ENCODE data around the gene SMYD3.

Gene SMYD3

DNA sequence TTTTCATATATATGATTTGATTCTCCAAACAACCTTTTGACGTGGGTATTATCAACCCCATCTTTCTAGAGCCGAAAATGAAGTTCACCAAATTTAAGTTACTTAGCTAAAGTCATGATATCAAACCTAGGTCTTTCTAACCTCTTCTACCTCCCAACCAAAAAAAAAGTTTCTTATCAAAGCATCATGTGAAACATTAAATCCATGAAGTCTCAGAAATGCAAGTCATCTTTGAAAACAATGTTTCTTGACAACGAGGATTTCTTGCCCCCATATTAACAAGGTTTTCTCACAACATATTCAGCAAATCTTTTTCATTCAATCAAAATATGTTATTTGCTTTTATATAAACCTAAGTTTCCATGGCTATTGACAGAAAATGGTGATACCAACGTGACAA, 306.3 kb downstream of the SMYD3 start:
- no peak for DNase-seq

DNA sequence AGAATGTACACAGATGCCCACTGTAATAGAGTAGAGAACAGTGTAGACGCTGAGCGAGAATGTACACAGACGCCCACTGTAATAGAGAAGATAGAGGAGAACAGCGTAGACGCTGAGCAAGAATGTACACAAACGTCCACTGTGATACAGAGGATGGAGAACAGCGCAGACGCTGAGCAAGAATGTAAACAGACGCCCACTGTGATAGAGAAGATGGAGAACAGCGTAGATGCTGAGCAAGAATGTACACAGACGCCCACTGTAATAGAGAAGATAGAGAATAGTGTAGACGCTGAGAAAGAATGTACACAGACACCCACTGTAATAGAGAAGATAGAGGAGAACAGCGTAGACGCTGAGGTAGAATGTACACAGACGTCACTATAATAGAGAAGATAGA, 306.9 kb downstream of the SMYD3 start:
- no peak for DNase-seq

DNA sequence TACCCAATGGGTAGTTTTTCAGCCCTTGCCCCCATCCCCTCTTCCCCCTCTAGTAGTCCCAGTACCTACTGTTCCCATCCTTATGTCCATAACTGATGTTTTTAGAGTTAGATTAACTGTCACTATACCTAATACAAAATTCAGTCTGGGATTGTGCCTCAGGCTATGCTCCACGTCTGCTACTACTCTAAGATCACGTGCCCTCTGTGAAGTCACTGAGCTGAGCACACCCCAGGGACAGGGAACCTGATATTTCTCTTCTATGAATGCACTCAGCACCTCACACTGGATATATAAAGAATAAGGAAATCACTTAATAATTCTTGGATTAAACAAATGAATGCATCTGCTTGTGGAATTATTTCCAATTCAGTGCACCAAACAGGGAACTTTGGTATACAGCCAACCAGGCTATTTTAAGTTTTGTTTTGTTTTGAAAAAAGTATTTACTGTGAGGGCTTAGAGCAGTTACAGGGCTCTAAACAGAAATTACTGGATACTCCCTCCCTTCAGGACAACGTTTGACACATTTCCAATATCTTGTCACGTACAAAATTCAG, 307.9 kb downstream of the SMYD3 start:
- peak; percentile 30 for DNase-seq

DNA sequence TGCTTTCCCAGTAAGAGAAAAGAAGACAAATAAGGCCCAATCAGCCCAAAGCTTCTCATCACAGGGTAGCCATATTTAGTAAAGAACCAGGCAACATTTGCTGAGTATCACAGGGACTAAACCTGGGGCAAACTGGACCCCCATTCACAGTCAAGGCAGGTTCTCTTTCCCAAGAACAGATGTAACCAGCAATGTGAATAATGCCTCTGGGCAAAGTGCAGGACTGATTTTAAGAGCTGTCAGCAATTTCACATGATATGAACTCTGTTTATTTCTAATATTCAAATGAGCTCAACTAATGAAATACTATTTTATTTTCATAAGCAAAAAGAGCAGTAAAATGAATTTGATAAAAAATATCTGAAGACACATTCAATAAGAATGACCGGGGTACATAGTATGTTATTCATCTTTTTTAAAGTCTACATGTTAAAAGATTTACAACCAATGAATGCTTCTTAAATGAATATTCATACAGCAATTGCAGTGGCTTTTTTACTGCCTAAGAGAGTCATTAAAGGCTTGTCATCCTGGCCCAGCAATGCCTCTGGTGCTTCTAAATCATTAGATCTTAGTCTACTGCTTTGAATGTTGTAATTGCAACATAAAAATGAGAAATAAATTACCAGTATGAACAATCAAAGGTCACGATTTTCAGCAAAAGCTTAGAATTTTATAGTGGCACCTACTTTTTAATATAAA, 308.8 kb downstream of the SMYD3 start:
- no peak for DNase-seq

DNA sequence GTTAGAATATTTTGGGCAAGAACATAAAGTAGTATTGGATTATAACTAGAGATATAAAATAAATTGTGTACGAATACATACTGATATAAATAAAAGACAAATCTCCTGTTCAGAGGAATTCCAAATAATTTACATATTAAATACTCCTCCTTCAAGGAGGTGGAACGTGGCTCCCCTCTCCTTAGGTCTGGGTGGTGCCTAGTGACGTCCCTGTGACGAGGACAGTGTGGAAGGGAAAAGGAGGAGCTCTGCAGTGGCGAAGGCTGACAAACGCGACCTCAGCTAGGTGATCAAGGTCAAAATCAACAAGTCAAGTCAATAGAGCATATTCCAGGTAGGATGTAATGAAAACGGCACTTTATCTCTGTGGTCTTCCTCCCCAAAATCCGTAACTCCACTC, 310.0 kb downstream of the SMYD3 start:
- no peak for DNase-seq

GRCh38 chr1:246195296-246195695, 311.8 kb downstream of the SMYD3 start:
- DNase-seq = no peak

GRCh38 chr1:246193537-246193936, 313.5 kb downstream of the SMYD3 start:
- DNase-seq = no peak

GRCh38 chr1:246189126-246189525, 318.0 kb downstream of the SMYD3 start:
- DNase-seq = no peak

DNA sequence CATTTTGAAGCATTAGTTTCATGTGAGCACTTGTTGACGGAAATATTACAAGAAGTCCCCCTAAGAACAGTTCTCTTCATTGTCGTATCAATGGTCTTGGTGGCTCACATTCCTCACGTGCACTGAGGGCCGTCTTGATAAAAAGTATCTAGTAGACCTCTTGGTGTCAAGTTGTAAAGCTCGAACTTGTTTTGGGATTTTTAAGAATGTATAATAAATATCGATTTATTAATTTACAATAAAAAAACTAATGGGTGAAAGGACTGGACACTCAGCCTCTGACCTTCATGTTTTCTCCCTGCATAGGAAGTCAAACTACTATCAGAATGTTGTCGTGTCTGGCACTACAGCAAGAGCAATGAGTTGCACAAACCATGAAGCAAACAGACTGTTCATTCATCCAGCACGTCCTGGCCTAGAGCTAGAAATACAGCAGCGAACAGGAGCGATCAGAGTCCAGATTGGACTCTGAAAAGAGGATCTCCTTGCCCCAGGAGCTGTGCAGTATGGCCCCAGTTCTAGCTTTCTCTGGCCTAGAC, 319.2 kb downstream of the SMYD3 start:
- DNase-seq = no peak

- DNase-seq = no peak
Observed at GRCh38 chr1:246184503-246184902, 322.6 kb downstream of the SMYD3 start.

GRCh38 chr1:246182149-246182851, 324.8 kb downstream of the SMYD3 start:
- DNase-seq = no peak

DNA sequence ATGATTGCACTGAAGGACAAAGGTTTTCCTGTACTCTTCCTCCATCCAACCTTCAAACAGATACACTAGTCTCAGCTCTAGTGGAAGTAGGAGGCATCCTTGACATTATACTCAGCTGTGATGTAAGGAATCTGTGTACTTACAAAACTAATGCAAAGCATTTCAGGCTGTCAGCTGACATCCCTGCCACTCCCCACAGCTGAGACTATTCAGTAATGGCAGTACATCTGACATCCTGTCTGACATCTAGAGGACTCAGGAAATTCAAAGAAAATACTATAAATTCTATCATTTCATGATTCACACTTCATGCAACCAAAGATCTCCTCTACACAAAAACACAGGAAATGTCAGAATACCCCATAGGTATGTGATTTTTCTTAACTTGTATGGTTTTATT, 325.8 kb downstream of the SMYD3 start:
- DNase-seq = no peak

- no peak for DNase-seq
Observed at GRCh38 chr1:246179401-246179800, 327.7 kb downstream of the SMYD3 start.

DNA sequence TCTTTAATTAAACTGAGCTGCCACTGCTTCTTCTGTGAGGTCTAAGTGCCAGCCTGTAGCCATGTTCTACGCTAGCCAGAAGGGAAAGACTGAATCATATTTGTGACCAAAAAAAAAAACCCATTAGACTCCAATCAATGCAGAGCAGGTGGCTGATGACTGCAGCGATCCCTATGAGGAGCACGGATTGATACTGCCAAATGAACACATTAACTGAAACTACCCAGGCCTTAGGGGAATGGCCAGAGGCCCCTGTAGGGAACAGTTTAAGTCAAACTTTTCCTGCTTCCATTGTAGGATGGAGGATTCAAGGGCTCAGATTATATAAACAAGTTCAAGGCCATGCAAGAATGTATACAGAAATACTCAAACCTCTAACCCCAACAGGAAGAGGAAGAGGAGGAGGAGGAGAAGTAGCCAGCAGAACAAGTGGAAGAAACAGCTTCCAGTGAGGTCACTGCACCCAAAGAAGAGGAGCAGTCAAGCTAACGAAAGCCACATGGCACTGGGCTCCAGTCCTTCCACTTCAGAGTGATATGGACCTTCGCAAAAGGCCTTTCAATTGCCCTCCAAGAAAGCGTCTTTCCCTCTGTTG, 328.3 kb downstream of the SMYD3 start:
- no peak for DNase-seq

DNA sequence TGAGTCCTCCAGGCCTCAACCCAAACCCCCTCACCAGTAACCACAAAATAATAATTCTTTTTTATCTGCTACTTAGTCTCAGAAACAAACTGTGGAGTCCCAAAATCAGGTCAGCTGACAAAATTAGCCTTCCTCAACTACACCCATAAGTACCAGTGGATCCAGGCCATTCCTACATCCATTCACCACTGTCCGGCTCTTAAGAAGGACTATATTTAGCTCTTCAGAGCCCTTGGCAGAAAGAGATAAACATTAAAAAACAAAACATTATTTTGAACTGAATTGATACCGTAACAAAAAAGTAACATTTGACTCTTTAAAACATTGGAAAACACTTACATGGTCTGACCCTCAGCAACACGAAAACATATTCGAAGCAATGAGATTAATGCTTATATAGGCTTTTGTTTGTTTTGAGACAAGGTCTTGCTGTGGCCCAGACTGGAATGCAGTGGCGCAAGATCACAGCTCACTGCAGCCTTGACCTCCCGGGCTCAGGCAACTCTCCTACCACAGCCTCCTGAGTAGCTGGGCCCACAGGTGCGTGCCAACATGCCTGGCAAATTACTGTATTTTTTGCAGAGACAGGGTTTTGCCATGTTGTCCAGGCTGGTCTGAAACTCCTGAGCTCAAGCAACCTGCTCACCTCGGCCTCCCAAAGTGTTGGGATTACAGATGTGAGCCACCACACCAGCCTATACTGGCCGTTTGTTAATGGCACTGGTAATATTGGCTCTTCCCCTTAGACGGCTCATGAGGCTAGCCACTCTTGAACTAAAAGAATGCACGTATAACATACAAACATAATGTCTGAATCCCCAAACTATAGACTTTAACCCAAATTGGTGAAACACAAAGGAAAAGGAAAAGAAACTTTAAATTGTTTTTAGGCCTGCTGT, 330.7 kb downstream of the SMYD3 start:
- no peak for DNase-seq

GRCh38 chr1:246170574-246171261, 336.4 kb downstream of the SMYD3 start:
- DNase-seq = no peak

DNA sequence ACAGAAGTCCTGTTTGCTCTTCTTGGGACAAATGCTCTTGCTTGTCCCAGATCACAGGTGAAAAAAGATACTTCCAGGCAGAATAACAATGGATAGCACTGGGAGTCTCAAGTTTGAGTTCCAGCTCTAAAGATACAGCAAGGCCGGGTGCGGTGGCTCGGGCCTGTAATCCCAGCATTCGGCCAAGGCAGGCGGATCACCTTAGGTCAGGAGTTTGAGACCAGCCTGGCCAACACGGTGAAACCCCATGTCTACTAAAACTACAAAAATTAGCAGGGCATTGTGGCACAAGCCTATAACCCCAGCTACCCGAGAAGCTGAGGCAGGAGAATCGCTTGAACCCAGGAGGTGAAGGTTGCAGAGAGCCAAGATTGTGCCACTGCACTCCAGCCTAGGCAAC, 337.6 kb downstream of the SMYD3 start:
- no peak for DNase-seq

- DNase-seq = no peak
Observed at GRCh38 chr1:246169019-246169418, 338.1 kb downstream of the SMYD3 start.

DNA sequence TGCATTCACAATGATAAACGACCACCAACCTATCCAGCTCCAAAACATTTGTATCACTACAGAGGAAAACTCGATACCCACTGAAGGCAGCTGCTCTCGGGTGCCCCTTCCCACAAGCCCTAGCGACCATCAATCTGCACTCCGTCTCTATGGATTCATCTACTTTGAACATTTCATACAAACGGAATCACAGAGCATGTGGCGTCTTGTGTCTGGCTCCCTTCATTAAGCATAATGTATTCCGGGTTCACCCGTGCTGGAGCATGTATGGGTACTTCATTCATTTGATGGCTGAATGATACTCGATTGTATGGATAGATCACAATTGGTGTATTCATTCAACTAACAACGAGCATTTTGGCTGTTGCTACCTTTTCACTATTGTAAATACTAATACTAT, 340.2 kb downstream of the SMYD3 start:
- DNase-seq = no peak

GRCh38 chr1:246165826-246166709, 341.0 kb downstream of the SMYD3 start:
- DNase-seq = no peak

- DNase-seq = no peak
Observed at GRCh38 chr1:246164764-246165163, 342.3 kb downstream of the SMYD3 start.

Measured in femur (tissue), 1 donor.